LNCaP clone FGC (cell line): ENCODE data around the gene MSTN.

Experiments
- DNase-seq: peaks from one replicate; pipeline ENCODE4 v3.0.0-alpha.2; 2011; ENCODE audit warnings: low read depth
- H3K4me3 ChIP-seq: 2 replicates; pipeline ENCODE4 v1.5.1; 2011; ENCODE audit warnings: mild to moderate bottlenecking, low read depth, low read length, control low read depth
- CTCF ChIP-seq: IDR thresholded peaks from 2 replicates; pipeline ENCODE4 v1.5.1; 2012; ENCODE audit warnings: mild to moderate bottlenecking; ENCODE audit not compliant: control insufficient read depth, insufficient read depth; ENCODE audit errors: extremely low read depth

Gene MSTN

GRCh38 chr2:190069936-190070696, 7.6 kb upstream of the MSTN start:
- peak; percentile 52 for DNase-seq

GRCh38 chr2:190068764-190069163, 6.2 kb upstream of the MSTN start:
- DNase-seq, result no peak
- no peak overlapping the region for H3K4me3 ChIP-seq
- TF ChIP-seq CTCF, result no peak

More at GRCh38 chr2:190069936-190070696, 7.6 kb upstream of the MSTN start:
- TF ChIP-seq CTCF, result peak; percentile 42; the same call in 1 of the 2 replicates
- no peak overlapping the region for H3K4me3 ChIP-seq

- DNase-seq, result no peak
- H3K4me3 ChIP-seq, result no peak overlapping the region
- no peak for TF ChIP-seq CTCF
Observed at GRCh38 chr2:190065839-190066238, 3.3 kb upstream of the MSTN start.

- TF ChIP-seq CTCF, result no peak
- no peak for DNase-seq
- no peak overlapping the region for H3K4me3 ChIP-seq
Observed at GRCh38 chr2:190063624-190064023, 1.1 kb upstream of the MSTN start.

- TF ChIP-seq CTCF, result no peak
- no peak for DNase-seq
- H3K4me3 ChIP-seq, result no peak overlapping the region
Observed at GRCh38 chr2:190062053-190062452, 476 bp downstream of the MSTN start.

GRCh38 chr2:190060626-190061025, 1.9 kb downstream of the MSTN start:
- no peak for DNase-seq
- no peak overlapping the region for H3K4me3 ChIP-seq
- no peak for TF ChIP-seq CTCF

- no peak for TF ChIP-seq CTCF
- no peak overlapping the region for H3K4me3 ChIP-seq
- no peak for DNase-seq
Observed at GRCh38 chr2:190060019-190060418, 2.5 kb downstream of the MSTN start.
